GM18498 (cell line): ENCODE results near the gene ECSIT.
"Not testable (repeated sequence)": the region's sequence is repeated elsewhere in the genome, so short reads cannot be mapped to it uniquely, and the experiment has no call there.

Experiments
- ATAC-seq: cut with Tn5 transposase; IDR thresholded peaks from one replicate; pipeline ENCODE4 v1.9.1; 2021; ENCODE audit warnings: mild to moderate bottlenecking, moderate library complexity; ENCODE audit not compliant: unreplicated experiment

ECSIT gene

GRCh38 chr19:11479898-11480714 is 48.8 kb downstream of the ECSIT start:
- no peak for ATAC-seq

- no peak for ATAC-seq
Observed at GRCh38 chr19:11479090-11479897, 49.6 kb downstream of the ECSIT start.

- ATAC-seq = no peak
Observed at GRCh38 chr19:11478167-11479089, 50.5 kb downstream of the ECSIT start.

- ATAC-seq = no peak
Observed at GRCh38 chr19:11475861-11476260, 53.1 kb downstream of the ECSIT start.

DNA sequence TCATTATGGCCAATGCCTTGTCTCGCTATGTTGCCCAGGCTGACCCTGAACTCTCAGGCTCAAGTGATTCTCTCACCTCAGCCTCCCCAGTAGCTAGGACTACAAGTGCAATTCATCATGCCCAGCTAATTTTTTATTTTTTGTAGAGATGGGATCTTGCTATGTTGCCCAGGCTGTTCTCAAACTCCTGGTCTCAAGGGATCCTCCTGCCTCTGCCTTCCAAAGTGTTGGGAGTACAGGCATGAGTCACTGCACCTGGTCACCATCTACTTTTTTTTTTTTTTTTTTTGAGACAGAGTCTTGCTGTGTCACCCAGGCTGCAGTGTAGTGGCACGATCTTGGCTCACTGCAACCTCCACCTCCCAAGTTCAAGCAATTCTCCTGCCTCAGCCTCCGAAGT is 53.6 kb downstream of the ECSIT start:
- ATAC-seq = not testable (repeated sequence)

GRCh38 chr19:11473725-11474124 is 55.2 kb downstream of the ECSIT start:
- ATAC-seq = no peak

DNA sequence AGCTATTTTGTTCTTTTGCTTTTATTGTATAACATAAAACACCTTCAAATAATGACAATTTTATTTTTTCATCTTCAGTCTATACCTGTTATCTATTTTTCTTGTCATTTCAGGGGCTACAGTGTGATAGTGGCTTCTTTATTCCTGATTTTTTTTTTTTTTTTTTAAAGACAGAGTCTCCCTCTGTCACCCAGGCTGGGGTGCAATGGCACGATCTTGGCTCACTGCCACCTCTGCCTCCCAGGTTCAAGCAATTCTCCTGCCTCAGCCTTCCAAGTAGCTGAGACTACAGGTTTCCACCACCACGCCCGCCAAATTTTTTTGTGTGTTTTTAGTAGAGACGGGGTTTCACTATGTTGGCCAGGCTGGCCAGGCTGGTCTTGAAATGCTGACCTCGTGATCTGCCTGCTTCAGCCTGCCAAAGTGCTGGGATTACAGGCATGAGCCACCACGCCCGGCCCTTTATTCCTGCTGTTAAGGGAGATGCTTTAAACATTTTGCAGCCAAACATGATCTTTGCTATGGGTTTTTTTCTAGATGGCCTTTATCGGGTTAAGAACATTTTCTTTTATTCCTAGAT is 60.6 kb downstream of the ECSIT start:
- ATAC-seq = not testable (repeated sequence)

GRCh38 chr19:11465600-11465999 is 63.3 kb downstream of the ECSIT start:
- no peak for ATAC-seq

DNA sequence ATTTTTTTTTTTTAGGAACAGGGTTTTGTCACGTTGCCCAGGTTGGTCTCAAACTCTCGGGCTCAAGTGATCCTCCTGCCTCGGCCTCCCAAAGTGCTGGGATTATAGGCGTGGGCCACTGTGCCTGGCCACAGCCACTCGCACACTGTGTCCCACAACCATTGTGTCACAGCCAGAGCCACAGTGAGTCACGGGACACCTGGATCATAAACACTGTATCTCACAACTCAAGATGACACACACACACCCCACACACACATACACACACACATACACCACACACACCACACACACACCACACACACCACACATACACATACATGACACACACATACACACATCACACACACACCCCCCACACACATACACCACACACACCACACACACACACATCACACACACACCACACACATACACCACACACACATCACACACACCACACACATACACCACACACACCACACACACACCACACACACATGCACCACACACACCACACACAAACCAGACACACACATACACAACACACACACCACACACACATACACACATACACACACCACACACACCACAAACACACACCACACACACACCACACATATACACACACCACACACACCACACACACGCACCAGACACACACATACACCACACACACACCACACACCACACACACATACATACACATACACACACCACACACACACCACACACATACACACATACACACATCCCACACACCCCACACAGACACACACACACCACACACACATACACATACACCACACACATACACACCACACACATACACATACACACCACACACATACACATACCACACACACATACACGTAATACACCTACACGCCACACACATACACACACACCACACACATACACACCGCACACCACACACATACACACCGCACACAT is 64.3 kb downstream of the ECSIT start:
- no peak for ATAC-seq

- ATAC-seq = no peak
Observed at GRCh38 chr19:11463391-11463790, 65.5 kb downstream of the ECSIT start.

DNA sequence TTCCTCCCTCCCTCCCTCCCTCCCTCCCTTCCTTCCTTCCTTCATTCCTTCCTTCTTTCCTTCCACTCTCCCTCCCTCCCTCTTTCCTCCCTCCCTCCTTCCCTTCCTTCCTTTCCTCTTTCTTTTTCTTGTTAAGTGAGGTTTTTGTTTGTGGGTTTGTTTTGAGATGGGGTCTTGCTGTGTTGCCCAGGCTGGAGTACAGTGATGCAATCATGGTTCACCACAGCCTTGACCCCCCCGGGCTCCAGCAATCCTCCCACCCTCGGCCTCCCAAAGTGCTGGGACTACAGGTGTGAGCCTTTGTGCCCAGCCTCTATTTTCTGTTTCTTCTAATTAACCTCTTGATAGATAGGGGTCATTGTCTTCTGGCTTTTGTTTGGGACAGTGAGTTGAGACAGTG is 67.5 kb downstream of the ECSIT start:
- no peak for ATAC-seq

GRCh38 chr19:11460207-11460606 is 68.7 kb downstream of the ECSIT start:
- ATAC-seq = no peak

DNA sequence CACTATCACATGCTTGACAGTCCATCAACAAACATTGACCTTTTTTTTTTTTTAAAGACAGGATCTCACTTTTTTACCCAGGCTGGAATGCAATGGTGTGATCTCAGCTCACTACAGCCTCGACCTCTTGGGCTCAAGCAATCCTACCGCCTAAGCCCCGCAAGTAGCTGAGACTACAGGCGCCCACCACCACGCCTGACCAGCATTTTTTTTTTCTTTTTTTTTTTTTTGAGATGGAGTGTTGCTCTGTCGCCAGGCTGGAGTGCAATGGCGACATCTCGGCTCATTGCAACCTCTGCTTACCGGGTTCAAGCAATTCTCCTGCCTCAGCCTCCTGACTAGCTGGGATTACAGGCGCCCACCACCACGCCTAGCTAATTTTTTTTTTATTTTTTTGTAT is 70.0 kb downstream of the ECSIT start:
- ATAC-seq = not testable (repeated sequence)

- ATAC-seq = no peak
Observed at GRCh38 chr19:11458236-11458900, 70.6 kb downstream of the ECSIT start.

DNA sequence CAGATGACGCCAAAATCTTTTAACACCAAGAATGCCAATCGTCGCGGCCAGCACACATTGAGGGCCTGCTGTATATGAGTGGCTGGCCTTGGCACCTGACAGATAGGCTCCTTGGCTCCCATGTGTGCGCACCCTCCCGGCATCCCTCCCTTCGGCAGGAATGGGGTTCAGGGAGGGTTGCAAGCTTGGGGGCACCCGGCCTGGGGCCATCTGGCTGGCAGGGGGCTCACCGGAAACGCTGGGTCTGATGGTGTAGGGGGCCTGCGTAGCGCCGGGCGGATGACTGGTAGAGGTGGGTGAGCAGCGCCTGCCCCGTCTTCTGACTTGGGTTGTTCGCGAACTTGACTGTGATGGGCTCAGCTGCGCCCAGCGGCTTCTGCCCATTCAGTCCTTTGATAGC is 71.1 kb downstream of the ECSIT start:
- no peak for ATAC-seq

DNA sequence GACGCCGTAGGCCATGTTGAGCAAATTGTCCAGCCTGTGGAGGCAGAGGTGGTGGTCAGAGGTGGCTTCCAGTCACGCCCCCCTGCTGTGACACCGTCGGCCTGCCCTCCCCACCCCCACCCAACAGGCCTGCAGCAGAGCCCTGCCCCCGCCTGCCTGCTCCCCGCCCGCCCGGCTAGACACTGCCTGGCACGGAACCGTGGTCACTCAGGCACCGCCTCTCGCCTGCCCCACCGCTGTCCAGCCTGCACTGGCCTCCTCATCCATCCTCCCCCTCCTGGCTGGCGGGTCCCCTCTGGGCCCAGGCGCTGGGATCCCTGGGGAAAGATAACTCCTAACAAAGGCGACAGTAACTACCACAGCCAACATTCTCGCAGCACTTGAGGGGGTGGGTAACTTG is 71.8 kb downstream of the ECSIT start:
- ATAC-seq = no peak

DNA sequence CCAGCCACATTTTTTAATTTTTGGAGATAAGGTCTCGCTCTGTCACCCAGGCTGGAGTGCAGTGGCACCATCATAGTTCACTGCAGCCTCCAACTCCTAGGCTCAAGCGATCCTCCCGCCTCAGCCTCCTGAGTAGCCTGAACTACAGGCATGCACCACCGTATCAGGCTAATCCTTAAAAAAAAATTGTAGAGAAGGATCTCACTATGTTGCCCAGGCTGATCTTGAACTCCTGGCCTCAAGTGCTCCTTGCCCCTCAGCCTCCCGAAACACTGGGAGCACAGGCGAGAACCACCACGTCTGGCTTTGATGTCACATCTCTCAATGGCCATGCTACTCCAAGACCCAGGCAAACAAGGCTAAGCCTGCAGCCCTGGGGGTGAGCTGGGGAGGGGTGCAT is 72.3 kb downstream of the ECSIT start:
- no peak for ATAC-seq
